ENCODE results near the gene PAK4. TPM values are rescaled to one million over a fixed set of nuclear protein-coding genes. Genes with fewer than 3 reads are reported as not detected.

The PAK4 gene
- total and polyA plus RNA-seq, 9 of the 15 experiments (the other 6 are each of a cell fraction or from before 2014, with no cell fraction given), result 0.21 to 33.5 (median 5.8) TPM

- TF ChIP-seq ZBTB43 (CRISPR knock-in tag; IDR thresholded peaks at IDR 0.05) (no peak), TGIF2 (CRISPR knock-in tag; IDR thresholded peaks at IDR 0.05) (no peak)
Measured at GRCh38 chr19:39168258-39169142, 42.9 kb downstream of the PAK4 start (continued).

- H3K9me1 ChIP-seq (ENCODE audit: control insufficient read depth, insufficient read depth, low read length), result no peaks in the 10 kb centered on the region
- no peaks in the 10 kb centered on the region for H3K9me3 ChIP-seq (replicated peaks; ENCODE audit: control insufficient read depth, insufficient read depth, low read depth, low read length)
- no peak for FAIRE-seq
- 74% methylated on average over 8 of the region's 36 CpGs for WGBS (ENCODE audit: insufficient coverage, low coverage, missing lambda C conversion rate)
- BruUV-seq (replicated peaks), result no TSS peak
- in situ Hi-C loops (cut with MboI) (no loop called here), intact Hi-C loops (cut with micrococcal nuclease) (no loop called here)
- no peak for TF ChIP-seq KDM2B (CRISPR knock-in tag; IDR thresholded peaks at IDR 0.05)
- no peak for TF ChIP-seq HCFC1 (IDR thresholded peaks at IDR 0.05; ENCODE audit: low read depth, low read length)
- no peak for TF ChIP-seq ZNF561 (CRISPR knock-in tag; conservative IDR thresholded peaks at IDR 0.05)
- no peak for TF ChIP-seq ILF3 (IDR thresholded peaks at IDR 0.05; ENCODE audit: borderline replicate concordance)
- TF ChIP-seq RBBP5 (IDR thresholded peaks at IDR 0.05; ENCODE audit: borderline replicate concordance, insufficient read depth, low read length, poor library complexity, severe bottlenecking), result no peak
- no peak for TF ChIP-seq PTTG1 (tag; IDR thresholded peaks at IDR 0.05; ENCODE audit: low read depth)
- TF ChIP-seq MED1 (CRISPR knock-in tag; IDR thresholded peaks at IDR 0.05; ENCODE audit: borderline replicate concordance), result no peak
- no peak for TF ChIP-seq LEF1 (IDR thresholded peaks at IDR 0.05)
- TF ChIP-seq TAF9B (IDR thresholded peaks at IDR 0.05; ENCODE audit: partially characterized antibody), result no peak
- no peak for TF ChIP-seq NR2C1 (IDR thresholded peaks at IDR 0.05)
- TF ChIP-seq NR2C1 (tag; IDR thresholded peaks at IDR 0.05), result no peak
- no peak for TF ChIP-seq NCOA1 (IDR thresholded peaks at IDR 0.05; ENCODE audit: low read depth)
- no peak for TF ChIP-seq ZNF431 (CRISPR knock-in tag; IDR thresholded peaks at IDR 0.05)
- TF ChIP-seq EHMT2 (IDR thresholded peaks at IDR 0.05), result no peak
- TF ChIP-seq POLR2AphosphoS5 (IDR thresholded peaks at IDR 0.05; ENCODE audit: control insufficient read depth, insufficient read depth, low read depth, low read length), result no peak
- TF ChIP-seq TCFL5 (CRISPR knock-in tag; conservative IDR thresholded peaks at IDR 0.05), result no peak
- no peak for TF ChIP-seq ZNF277 (CRISPR knock-in tag; IDR thresholded peaks at IDR 0.05; ENCODE audit: borderline replicate concordance)
- no peak overlapping the region for H3K9ac ChIP-seq (ENCODE audit: insufficient read depth in 1 of 2, low read depth in 2 of 2, low read length in 2 of 2)
- H3K4me3 ChIP-seq, result no peak overlapping the region
- H3K4me1 ChIP-seq (replicated peaks in 1 of 2; ENCODE audit: control insufficient read depth in 2 of 2, insufficient read depth in 2 of 2, low read length in 2 of 2), result peaks cover 0 to 27% of the 10 kb centered on the region in 2 experiments; a peak in 2 of 5 replicates
- no peak for DNase-seq (ENCODE audit: extremely low read depth in 1 of 4, low spot score in 3 of 4)
- ATAC-seq, result no peak
- ChIA-PET CTCF (ENCODE audit: low intra/inter-chr PET ratio) (no interaction called here), POLR2A (no interaction called here)
- H3K4me2 ChIP-seq (ENCODE audit: insufficient read depth, low read length), result no peak overlapping the region
- peaks cover 6% of the 10 kb centered on the region; the same call in 2 of the 3 replicates for H3K79me2 ChIP-seq (ENCODE audit: control insufficient read depth, insufficient read depth, low read length)
- no peak overlapping the region for H2AFZ ChIP-seq (ENCODE audit: low read depth, low read length)
- H4K20me1 ChIP-seq (replicated peaks; ENCODE audit: control insufficient read depth, insufficient read depth, low read length), result peaks cover 12% of the 10 kb centered on the region; the same call in 1 of the 2 replicates
- H3K27ac ChIP-seq (ENCODE audit: extremely low read depth, low read depth, low read length), result no peak overlapping the region
- peaks cover 25% of the 10 kb centered on the region; the same call in 1 of the 3 replicates for H3K36me3 ChIP-seq (ENCODE audit: control insufficient read depth, insufficient read depth, low read length)
- H3K27me3 ChIP-seq (ENCODE audit: control insufficient read depth in 2 of 2, insufficient read depth in 2 of 2, low read length in 2 of 2), result no peaks in the 10 kb centered on the region
Measured at GRCh38 chr19:39169143-39169810, 43.7 kb downstream of the PAK4 start.
